ENCODE data around the gene PPP3R1.

PPP3R1 gene

DNA sequence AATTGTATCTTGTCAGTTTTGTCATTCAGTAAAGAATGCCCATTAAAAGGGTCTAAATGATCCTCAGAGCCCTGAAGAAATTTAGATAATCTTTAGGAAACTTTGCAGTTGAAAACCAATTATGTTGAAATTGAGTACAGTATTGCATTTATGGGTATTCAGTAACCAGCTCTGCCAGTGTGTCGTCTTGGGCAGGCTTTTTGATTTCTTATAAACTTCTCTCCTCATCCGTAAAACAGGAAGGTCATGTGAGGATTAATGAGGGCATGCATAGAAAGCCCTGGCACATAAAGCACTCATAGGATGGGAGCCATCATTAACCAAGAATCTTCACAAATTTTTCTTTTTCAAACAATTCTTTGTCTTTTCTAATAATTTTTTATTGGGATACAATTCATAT is 79.8 kb downstream of the PPP3R1 start:
- no peak overlapping the region for H2BK120ac ChIP-seq (ENCODE audit: insufficient read depth, low read length, poor library complexity)
- H3K4ac ChIP-seq (ENCODE audit: low read depth, low read length), result no peak overlapping the region
- H4K91ac ChIP-seq (ENCODE audit: low read depth, low read length), result no peak overlapping the region
- no peak overlapping the region for H3K14ac ChIP-seq (ENCODE audit: low read length)
- WGBS (ENCODE audit: extremely low coverage, insufficient coverage, insufficient read length), result no CpG with 5 or more reads among the region's 2 CpGs
- H3K4me2 ChIP-seq (ENCODE audit: low read length), result no peak overlapping the region
- no peaks in the 10 kb centered on the region for H3K79me1 ChIP-seq (ENCODE audit: low read length)
- H2AFZ ChIP-seq (ENCODE audit: insufficient read depth, low read length, poor library complexity), result no peak overlapping the region
- no peak overlapping the region for H4K12ac ChIP-seq (ENCODE audit: low read depth, low read length)
- H2BK5ac ChIP-seq (ENCODE audit: low read depth, low read length, poor library complexity), result no peak overlapping the region
- H2BK12ac ChIP-seq (ENCODE audit: low read length), result no peak overlapping the region
- no peaks in the 10 kb centered on the region for H3K79me2 ChIP-seq (ENCODE audit: control insufficient read depth, insufficient read depth, low read length, poor library complexity)
- H3K23ac ChIP-seq (ENCODE audit: low read length), result no peak overlapping the region
- H4K8ac ChIP-seq (ENCODE audit: low read depth, low read length), result no peak overlapping the region
- peaks cover 12 to 18% of the 10 kb centered on the region in 2 experiments for H3K36me3 ChIP-seq (ENCODE audit: control insufficient read depth in 1 of 2, insufficient read depth in 2 of 2, low read length in 2 of 2)
- no peaks in the 10 kb centered on the region for H3K27me3 ChIP-seq (ENCODE audit: insufficient read depth, low read length)
- no peak overlapping the region for H3K18ac ChIP-seq (ENCODE audit: low read length)
- H2AK5ac ChIP-seq (ENCODE audit: low read length), result no peak overlapping the region
- H3K27ac ChIP-seq (ENCODE audit: low read depth, low read length), result no peak overlapping the region
- H3K4me1 ChIP-seq (ENCODE audit: control insufficient read depth in 1 of 2, insufficient read depth in 2 of 2, low read length in 2 of 2), result no peaks in the 10 kb centered on the region
- no peak overlapping the region for H3K9ac ChIP-seq (ENCODE audit: low read length)
- H3K9me3 ChIP-seq (ENCODE audit: insufficient read depth, low read depth, low read length), result peaks cover 1% of the 10 kb centered on the region
- no peak for DNase-seq
- H3K4me3 ChIP-seq (ENCODE audit: low read depth, low read length), result no peak overlapping the region

DNA sequence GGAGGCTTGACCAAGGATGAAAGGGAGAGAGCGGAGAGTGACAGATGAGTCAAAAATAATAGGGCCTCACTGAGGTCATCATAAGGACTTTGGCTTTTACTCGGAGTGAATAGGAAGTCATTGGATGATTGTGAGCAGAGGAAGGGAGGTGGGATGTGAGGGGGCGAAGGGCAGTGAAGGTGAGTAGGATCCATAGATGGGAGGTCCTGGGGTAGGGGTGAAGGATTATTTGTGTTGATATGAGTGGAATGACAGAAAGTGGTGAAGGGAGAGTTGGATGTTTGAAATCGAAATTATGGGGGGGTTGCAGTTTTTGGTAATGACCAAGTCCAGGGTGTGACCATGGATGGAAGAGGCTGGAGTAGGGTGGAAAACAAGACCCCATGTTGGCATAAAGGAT is 80.6 kb downstream of the PPP3R1 start:
- Histone ChIP-seq H4K91ac (ENCODE audit: low read depth, low read length) (no peak overlapping the region), H2BK12ac (ENCODE audit: low read length) (no peak overlapping the region), H3K79me1 (ENCODE audit: low read length) (no peaks in the 10 kb centered on the region), H3K27me3 (ENCODE audit: insufficient read depth, low read length) (no peaks in the 10 kb centered on the region), H3K4ac (ENCODE audit: low read depth, low read length) (no peak overlapping the region), H3K23ac (ENCODE audit: low read length) (no peak overlapping the region), H4K12ac (ENCODE audit: low read depth, low read length) (no peak overlapping the region), H3K4me2 (ENCODE audit: low read length) (no peak overlapping the region), H2BK120ac (ENCODE audit: insufficient read depth, low read length, poor library complexity) (no peak overlapping the region), H3K4me3 (ENCODE audit: low read depth, low read length) (no peak overlapping the region), H3K36me3 (ENCODE audit: control insufficient read depth in 1 of 2, insufficient read depth in 2 of 2, low read length in 2 of 2) (peaks cover 11 to 20% of the 10 kb centered on the region in 2 experiments), H2AK5ac (ENCODE audit: low read length) (no peak overlapping the region), H3K4me1 (ENCODE audit: control insufficient read depth in 1 of 2, insufficient read depth in 2 of 2, low read length in 2 of 2) (no peaks in the 10 kb centered on the region), H3K9ac (ENCODE audit: low read length) (no peak overlapping the region), H2BK5ac (ENCODE audit: low read depth, low read length, poor library complexity) (no peak overlapping the region), H3K14ac (ENCODE audit: low read length) (no peak overlapping the region), H4K8ac (ENCODE audit: low read depth, low read length) (no peak overlapping the region), H3K79me2 (ENCODE audit: control insufficient read depth, insufficient read depth, low read length, poor library complexity) (no peaks in the 10 kb centered on the region), H3K27ac (ENCODE audit: low read depth, low read length) (no peak overlapping the region), H2AFZ (ENCODE audit: insufficient read depth, low read length, poor library complexity) (no peak overlapping the region), H3K18ac (ENCODE audit: low read length) (no peak overlapping the region), H3K9me3 (ENCODE audit: insufficient read depth, low read depth, low read length) (peaks cover 1% of the 10 kb centered on the region)
- no peak for DNase-seq
- 100% methylated on average over 1 of the region's 4 CpGs for WGBS (ENCODE audit: extremely low coverage, insufficient coverage, insufficient read length)

DNA sequence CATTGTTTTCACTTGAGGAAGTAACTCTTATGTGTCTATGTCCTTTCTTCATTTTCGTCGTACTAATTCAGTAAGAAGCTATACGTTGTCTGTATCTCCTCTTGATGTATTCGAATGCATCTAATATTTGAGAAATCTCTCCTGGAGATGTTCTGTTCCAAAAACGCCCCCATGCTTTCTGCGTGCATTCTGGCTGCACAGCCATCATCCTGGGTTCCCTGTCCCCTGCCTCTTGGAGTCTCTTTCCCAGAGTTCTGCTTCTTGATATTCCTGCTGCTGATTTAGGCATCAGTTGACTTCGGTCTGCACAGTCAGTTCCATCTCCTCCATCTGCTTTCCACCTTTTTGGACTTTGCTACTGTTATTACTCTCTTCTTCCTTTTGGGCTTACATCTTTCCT is 81.2 kb downstream of the PPP3R1 start:
- Histone ChIP-seq H2AK5ac (ENCODE audit: low read length) (no peak overlapping the region), H3K14ac (ENCODE audit: low read length) (no peak overlapping the region), H4K8ac (ENCODE audit: low read depth, low read length) (no peak overlapping the region), H2BK5ac (ENCODE audit: low read depth, low read length, poor library complexity) (no peak overlapping the region), H3K4me3 (ENCODE audit: low read depth, low read length) (no peak overlapping the region), H3K4ac (ENCODE audit: low read depth, low read length) (no peak overlapping the region), H3K9ac (ENCODE audit: low read length) (no peak overlapping the region), H3K79me2 (ENCODE audit: control insufficient read depth, insufficient read depth, low read length, poor library complexity) (no peaks in the 10 kb centered on the region), H3K9me3 (ENCODE audit: insufficient read depth, low read depth, low read length) (peaks cover 1% of the 10 kb centered on the region), H3K27me3 (ENCODE audit: insufficient read depth, low read length) (no peaks in the 10 kb centered on the region), H2AFZ (ENCODE audit: insufficient read depth, low read length, poor library complexity) (no peak overlapping the region), H4K12ac (ENCODE audit: low read depth, low read length) (no peak overlapping the region), H3K4me2 (ENCODE audit: low read length) (no peak overlapping the region), H3K27ac (ENCODE audit: low read depth, low read length) (no peak overlapping the region), H3K79me1 (ENCODE audit: low read length) (no peaks in the 10 kb centered on the region), H3K18ac (ENCODE audit: low read length) (no peak overlapping the region), H3K23ac (ENCODE audit: low read length) (no peak overlapping the region), H2BK12ac (ENCODE audit: low read length) (no peak overlapping the region), H3K36me3 (ENCODE audit: control insufficient read depth in 1 of 2, insufficient read depth in 2 of 2, low read length in 2 of 2) (peaks cover 11 to 22% of the 10 kb centered on the region in 2 experiments), H4K91ac (ENCODE audit: low read depth, low read length) (no peak overlapping the region), H3K4me1 (ENCODE audit: control insufficient read depth in 1 of 2, insufficient read depth in 2 of 2, low read length in 2 of 2) (no peaks in the 10 kb centered on the region), H2BK120ac (ENCODE audit: insufficient read depth, low read length, poor library complexity) (no peak overlapping the region)
- WGBS (ENCODE audit: extremely low coverage, insufficient coverage, insufficient read length), result no CpG with 5 or more reads among the region's 7 CpGs
- no peak for DNase-seq

DNA sequence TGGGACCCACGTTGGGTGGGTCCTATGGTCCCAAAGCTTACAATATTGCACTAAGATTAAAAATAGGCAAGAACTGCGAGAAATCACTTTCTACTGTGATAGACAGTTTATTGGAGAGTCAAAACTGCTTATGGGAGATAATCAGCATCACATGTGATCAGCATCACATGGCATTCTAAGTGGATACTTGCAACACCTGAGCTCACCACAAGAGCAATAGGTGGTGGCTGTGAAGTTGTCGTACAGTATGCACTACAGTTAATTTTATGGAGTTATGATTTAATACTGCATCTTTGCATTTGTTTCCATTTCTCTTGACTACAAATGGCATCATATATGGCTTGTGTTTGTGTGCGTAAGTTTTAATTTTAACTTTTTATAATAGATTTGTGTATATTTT is 83.0 kb downstream of the PPP3R1 start:
- no peak overlapping the region for H3K4ac ChIP-seq (ENCODE audit: low read depth, low read length)
- no peak overlapping the region for H3K23ac ChIP-seq (ENCODE audit: low read length)
- no peaks in the 10 kb centered on the region for H3K27me3 ChIP-seq (ENCODE audit: insufficient read depth, low read length)
- H4K8ac ChIP-seq (ENCODE audit: low read depth, low read length), result no peak overlapping the region
- no peak overlapping the region for H2AFZ ChIP-seq (ENCODE audit: insufficient read depth, low read length, poor library complexity)
- H3K27ac ChIP-seq (ENCODE audit: low read depth, low read length), result no peak overlapping the region
- H3K18ac ChIP-seq (ENCODE audit: low read length), result no peak overlapping the region
- H2BK5ac ChIP-seq (ENCODE audit: low read depth, low read length, poor library complexity), result no peak overlapping the region
- no peaks in the 10 kb centered on the region for H3K79me2 ChIP-seq (ENCODE audit: control insufficient read depth, insufficient read depth, low read length, poor library complexity)
- H2BK12ac ChIP-seq (ENCODE audit: low read length), result no peak overlapping the region
- no peak overlapping the region for H2AK5ac ChIP-seq (ENCODE audit: low read length)
- no peak overlapping the region for H4K12ac ChIP-seq (ENCODE audit: low read depth, low read length)
- H3K4me3 ChIP-seq (ENCODE audit: low read depth, low read length), result no peak overlapping the region
- H3K4me2 ChIP-seq (ENCODE audit: low read length), result no peak overlapping the region
- no peak overlapping the region for H3K9ac ChIP-seq (ENCODE audit: low read length)
- H4K91ac ChIP-seq (ENCODE audit: low read depth, low read length), result no peak overlapping the region
- DNase-seq, result no peak
- no peak overlapping the region for H2BK120ac ChIP-seq (ENCODE audit: insufficient read depth, low read length, poor library complexity)
- H3K36me3 ChIP-seq (ENCODE audit: control insufficient read depth in 1 of 2, insufficient read depth in 2 of 2, low read length in 2 of 2), result peaks cover 10 to 18% of the 10 kb centered on the region in 2 experiments
- no CpG with 5 or more reads among the region's 4 CpGs for WGBS (ENCODE audit: extremely low coverage, insufficient coverage, insufficient read length)
- no peak overlapping the region for H3K14ac ChIP-seq (ENCODE audit: low read length)
- peaks cover 1% of the 10 kb centered on the region for H3K9me3 ChIP-seq (ENCODE audit: insufficient read depth, low read depth, low read length)
- no peaks in the 10 kb centered on the region for H3K79me1 ChIP-seq (ENCODE audit: low read length)
- no peaks in the 10 kb centered on the region for H3K4me1 ChIP-seq (ENCODE audit: control insufficient read depth in 1 of 2, insufficient read depth in 2 of 2, low read length in 2 of 2)

Measured in trophoblast cell (in vitro differentiated cells and primary cell).